HG03135 (cell line): Measurements from ENCODE around the gene KSR2.

Experiments used
- ATAC-seq: cut with Tn5 transposase; IDR thresholded peaks from one replicate; pipeline ENCODE4 v1.9.1; 2021; ENCODE audit warnings: mild to moderate bottlenecking, moderate library complexity; ENCODE audit not compliant: unreplicated experiment

KSR2 gene

DNA sequence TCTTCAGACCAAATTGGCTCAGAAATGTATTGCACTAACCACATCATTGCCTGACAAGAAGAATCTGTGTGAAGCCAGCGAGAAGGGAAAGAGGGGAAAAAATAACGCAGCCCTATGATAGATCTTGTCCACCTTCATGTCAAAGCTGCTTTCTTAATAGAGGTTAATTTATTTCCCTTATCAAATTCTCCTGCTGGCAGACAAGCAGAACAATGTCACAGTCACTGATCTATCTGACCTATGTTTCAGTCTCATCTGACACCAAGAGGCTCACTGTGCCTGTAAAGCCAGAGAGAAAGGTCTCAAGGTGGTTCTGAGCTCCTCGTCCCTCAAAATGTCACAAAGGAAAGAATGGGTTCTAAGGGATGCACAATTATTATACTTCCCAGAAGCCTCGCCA is 417.1 kb downstream of the KSR2 start:
- no peak for ATAC-seq

DNA sequence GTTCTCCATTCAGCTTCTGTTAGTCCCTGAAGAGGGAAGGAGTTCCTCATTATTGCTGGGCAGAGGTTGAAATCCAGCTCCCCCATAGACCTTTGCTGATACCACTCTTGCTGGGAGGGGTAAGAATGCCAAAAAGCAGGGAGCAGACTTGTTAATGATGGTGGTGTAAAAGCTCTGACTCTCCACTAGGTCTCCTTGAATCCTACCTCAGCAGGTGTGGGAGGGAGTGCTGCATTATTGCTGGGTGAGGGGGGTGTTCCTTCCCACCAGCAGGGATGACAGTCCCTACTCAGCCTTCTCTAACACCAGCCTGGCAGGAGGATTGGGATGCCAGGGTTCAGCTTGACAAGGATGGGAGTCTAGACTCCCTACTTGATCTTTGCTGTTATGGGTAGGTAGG is 421.6 kb downstream of the KSR2 start:
- no peak for ATAC-seq

DNA sequence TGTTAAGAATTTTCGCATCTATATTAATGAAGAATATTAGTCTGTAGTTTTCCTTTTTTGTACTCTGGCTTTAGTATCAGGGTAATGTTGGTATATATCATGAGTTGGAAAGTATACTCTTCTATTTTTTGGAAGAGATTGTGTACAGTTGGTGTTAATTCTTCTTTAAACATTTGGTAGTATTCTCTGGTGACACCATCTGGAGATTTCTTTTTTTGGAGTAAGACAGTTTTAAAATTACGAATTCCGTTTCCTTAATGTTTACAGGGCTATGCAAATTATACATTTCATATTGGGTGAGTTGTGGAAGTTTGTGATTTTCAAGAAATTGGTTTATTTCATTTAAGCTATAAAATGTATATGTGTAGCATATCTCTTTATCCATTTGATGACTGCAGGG is 423.6 kb downstream of the KSR2 start:
- no peak for ATAC-seq

- ATAC-seq: no peak
These were observed 428.8 kb downstream of the KSR2 start for GRCh38 chr12:117540011-117540410.

DNA sequence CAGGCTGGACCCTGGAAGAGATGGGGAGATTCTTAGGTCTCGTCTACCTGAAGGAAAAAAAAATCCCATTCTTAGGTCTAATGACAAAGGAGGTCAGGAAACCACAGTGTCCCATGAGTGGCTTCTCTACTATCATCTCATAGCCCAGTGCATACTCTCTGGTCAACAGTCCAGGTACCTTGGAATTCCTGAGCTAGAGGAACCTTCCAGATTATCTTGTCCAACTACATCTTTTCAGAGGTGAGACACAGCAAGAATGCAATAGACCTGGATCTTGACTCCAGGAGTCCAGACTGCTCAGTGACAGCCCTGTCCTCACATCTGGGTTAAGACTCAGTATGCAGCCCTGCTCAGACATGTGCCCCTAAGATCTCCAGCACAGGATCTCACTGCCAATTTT is 429.9 kb downstream of the KSR2 start:
- ATAC-seq: no peak

- no peak for ATAC-seq
These were observed 430.6 kb downstream of the KSR2 start for GRCh38 chr12:117538032-117538690.

DNA sequence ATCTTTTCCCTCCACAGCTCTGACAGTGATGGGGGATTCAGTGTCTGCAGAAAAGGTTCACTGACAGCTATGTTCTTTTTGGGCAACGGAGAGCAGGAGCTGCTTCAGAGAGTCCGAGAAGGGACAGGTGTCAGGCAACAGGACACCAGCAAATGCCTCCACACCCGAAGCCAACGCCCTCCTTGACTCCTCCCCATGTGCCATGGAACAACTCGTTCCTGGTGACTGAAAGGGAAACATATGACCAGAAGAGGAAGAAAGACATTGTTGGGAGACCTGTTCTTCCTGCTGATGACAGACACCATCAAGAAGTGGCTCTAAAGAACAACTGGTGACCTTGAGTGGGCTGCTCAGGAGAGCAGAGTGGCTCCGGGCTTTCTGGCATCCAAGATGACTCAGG is 435.1 kb downstream of the KSR2 start:
- no peak for ATAC-seq

DNA sequence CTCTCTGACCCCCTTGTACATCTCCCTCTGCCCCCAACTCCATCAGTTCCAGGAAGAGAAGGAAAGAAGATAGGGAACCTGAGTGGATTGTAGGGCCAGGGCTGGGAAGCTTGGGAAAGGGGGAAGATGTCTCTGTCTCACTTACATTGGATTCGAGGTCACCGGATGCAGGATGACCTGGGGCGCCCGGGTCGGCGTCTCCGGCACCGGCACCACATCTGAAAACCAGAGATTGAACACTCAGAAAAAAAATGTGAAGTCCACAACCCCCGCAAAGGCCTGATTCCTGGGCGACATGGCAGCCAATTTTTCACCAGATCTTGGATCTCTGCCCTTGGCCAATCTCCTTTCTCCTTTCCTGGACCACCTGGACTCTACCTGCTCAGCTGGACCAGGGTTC is 438.0 kb downstream of the KSR2 start:
- no peak for ATAC-seq

- no peak for ATAC-seq
These were observed 440.3 kb downstream of the KSR2 start for GRCh38 chr12:117528538-117528937.

DNA sequence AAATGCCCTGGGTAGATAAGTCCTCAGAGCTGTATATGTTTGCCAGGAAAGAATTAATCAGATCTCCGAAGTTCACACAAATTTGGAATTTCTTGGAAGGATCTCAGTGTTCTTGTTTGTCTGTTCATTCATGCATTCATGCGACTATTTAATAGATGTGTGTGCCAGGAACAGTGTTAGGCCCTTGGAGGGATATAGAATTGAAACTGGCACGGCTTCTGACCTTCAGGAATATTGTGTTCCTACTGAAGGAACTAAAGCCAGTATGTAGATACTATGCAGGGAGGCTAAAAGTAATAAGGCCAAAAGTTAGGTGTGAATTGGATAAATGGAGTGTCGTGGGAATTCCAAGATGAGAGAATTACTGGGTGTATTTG is 441.3 kb downstream of the KSR2 start:
- no peak for ATAC-seq

DNA sequence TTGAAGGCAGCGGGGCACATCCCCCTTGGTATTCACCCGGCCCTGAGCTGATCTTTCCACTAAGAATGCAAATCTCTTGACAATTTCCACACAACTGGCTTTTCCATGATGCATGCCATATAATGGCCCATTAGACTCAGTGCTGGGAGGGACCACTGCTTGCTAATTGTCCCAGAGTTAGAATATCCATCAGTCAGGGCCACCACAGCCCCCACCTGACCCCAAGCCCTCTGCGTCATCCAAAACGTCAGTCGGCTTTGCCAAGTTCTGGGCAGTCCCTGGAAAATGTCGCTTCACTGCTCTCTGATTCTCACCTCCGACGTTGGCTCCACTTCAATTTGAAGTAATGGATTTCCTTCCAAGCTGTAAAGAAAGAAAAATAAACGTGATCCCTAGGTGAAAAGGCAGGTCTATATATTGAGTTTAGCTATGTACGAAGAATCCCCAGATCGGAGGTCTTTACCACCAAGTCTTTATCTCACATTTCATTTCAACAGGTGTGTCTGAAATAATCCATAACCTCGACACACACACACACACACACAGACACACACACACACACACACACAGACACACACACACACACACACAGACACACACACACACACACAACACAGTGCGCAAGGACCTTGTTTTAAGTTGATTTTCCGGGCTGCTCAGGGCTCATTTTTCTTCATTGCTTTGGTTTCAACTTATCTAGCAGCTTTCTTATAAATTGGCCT is 441.9 kb downstream of the KSR2 start:
- ATAC-seq: no peak

- no peak for ATAC-seq
These were observed 443.0 kb downstream of the KSR2 start for GRCh38 chr12:117525766-117526165.

DNA sequence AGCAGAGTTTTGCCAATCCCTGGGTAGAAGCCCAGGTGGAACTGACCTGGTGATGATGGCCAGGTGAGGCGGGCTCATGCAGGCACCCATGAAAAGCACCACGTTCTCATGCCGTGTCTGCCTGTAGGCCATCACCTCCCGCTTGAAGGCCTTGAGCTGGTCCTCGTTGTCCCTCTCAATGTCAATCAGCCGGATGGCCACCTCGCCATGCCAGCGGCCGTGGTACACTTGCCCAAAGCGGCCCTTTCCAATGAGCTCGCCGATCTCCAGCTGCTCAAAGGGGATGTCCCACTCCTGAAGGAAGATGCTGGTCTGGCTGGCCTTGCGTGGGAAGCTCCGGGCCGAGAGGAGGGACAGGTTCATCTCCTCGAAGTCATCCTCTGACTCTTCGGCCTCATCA is 444.0 kb downstream of the KSR2 start:
- no peak for ATAC-seq

GRCh38 chr12:117523971-117524370 is 444.8 kb downstream of the KSR2 start:
- no peak for ATAC-seq

DNA sequence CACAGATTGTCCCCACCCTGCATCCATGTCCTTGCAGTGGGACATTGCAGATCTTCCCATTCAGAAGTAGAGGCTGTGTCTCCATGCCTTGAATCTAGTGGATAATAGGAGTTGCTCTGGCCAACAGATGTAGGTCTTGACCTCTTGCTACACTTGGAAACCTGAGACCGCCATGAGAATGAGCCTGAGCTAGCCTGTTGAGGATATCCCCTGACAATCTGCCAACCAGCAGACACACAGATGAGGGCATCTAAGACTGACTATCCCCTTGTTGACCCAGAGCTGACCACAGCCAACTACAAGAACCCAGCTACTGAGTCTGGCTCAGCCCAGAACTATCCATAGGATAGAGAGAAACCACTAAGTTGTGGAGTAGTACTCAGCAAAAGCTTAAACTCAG is 446.2 kb downstream of the KSR2 start:
- no peak for ATAC-seq

DNA sequence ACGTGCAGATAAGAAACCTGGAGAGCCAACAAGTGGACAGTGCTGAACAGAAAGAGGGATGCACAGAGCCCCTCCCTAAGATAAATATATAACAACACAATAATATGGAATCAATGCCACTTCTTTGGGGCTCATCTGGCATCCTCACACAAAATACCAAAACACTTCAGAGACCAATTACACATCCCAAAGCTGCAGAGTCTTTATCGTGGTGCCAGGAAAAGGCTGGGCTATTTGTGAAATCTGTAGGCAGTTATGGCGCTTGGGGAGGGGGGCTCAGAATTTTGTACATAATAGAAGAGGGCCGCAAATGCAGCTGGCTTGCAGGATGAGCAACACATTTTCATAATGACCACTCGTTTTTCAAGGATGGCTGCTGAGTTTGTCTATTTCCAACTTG is 446.9 kb downstream of the KSR2 start:
- ATAC-seq: no peak

DNA sequence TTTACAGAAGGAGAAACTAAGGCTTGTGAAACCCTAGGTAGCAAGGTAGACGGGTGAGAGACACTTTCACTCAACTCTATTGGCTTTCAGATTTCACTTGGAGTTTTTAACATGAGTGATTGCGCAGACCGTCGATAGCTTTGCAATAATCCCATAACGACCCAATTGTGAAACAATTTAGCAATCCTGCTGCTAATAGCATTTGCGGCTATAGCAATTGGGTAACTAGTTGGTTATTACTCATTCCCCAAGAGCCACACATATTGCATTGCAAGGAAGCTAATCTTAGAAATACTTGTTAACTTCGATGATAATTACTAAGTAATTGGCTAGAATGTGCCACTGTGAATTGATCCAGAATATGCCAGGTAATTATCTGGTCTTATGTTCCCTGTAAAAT is 447.4 kb downstream of the KSR2 start:
- no peak for ATAC-seq

DNA sequence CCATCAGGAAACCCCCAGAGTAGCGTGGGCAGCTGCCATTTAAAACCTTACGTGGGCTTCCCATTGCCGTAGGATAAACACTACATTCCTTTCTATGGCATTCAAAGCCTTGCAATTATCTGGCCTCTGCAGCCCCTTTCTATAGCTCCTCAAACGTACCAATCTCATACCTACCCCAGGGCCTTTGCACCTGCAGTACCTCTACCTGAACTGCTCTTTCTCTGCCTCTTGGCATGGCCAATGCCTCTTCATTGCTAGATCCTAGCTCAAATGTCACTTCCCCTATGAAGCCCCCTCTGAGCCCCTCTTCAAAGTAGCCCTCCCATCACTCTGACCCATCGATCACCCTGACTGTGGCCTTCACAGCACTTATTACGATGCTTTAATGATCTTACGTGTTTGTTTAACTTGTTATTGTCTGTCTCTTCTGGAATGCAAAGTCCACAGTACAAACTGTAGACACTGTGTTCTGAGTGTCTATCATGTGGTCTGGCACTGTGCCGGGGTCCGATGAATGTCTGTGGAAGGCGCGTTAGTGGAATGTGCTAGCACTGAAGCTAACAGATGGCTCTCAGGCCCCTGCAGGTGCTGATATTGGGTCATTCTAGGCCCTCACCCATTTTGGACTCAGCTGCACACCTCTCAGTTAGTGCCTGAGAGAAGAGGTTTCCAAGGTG is 450.1 kb downstream of the KSR2 start:
- ATAC-seq: no peak

DNA sequence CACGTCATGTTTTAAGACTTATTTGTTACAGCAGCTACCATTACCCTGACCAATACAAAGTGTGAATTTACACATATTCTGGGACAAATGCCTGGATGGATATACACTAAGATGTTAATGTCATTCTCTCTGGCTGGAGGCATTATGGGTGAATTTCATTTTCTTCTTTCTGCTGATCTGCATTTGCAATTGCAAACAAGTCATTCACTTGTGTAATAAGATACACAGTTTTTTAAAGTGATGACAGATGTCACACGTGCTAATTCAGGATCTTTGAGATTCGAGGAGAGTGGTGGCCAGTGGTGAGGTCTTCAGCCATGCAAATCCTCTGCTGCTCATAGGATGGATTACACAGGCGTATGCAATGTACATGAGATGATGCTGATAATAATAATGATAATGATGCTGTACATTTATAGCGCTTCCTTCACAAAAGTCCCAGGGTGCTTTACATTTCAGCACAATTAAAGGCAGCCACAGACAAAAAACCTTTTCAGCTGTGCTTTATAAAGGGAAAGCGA is 451.5 kb downstream of the KSR2 start:
- no peak for ATAC-seq

DNA sequence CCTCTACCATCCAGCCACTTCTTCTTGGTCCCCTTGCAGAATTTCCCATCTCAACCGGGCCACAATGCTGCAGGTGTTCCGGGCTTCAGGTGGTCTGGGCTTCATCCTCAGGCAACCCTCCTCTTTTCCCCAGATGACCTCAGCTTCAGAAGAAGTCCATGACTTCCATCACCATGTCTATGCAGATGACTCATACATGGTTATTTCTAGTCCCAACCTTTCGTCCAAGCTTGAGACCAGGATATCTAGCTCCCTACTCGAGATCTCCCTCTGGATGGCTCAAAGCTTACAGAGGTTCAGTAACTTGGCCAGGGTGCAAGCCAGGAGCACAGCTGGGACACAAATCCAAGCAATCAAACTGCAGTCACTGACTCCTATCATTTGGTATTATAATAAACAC is 452.8 kb downstream of the KSR2 start:
- ATAC-seq: no peak

DNA sequence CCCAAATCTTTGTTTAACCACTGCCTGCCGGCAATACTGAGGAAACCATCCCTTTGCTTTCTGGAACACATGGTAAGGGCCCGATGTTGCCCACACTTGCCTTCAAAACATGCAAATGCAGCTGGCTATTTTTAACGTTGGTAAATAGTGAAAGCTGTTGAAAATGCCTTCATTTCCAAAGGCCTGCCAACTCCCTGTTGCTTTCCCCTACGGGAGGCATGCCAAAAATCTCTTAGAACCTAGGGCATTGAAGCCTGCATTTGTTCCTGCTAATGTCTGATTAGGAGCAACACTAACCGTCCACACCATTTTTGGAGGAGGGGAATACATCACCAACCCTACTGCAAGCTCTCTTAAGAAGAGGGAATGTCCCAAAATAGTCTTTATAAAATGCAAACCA is 454.8 kb downstream of the KSR2 start:
- ATAC-seq: no peak

DNA sequence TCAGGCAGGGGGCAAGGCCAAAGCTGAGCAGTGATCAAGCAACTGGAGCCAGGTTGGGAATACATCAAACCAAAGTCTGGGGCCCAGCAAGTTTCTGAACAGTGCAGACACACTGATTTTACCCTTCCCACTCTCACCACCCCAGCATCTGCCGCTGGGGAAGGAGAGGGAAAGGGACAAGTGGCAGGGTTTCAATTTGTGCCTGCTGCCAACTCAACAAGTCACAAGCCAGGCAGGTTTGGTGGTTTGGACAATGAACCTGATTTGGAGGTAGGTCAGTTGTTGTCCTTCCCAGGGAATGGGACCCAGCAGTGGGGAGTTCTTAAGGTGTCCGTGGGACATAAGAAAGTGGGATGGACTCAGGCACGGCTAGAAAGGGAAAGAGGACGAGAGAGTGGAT is 455.4 kb downstream of the KSR2 start:
- no peak for ATAC-seq
